ENCODE measurements around the gene TSPO2. TPM values are rescaled to one million over a fixed set of nuclear protein-coding genes. Genes with fewer than 3 reads are reported as not detected.

The TSPO2 gene
- total RNA-seq, 1 donor from 2014 or later, result not detected

DNA sequence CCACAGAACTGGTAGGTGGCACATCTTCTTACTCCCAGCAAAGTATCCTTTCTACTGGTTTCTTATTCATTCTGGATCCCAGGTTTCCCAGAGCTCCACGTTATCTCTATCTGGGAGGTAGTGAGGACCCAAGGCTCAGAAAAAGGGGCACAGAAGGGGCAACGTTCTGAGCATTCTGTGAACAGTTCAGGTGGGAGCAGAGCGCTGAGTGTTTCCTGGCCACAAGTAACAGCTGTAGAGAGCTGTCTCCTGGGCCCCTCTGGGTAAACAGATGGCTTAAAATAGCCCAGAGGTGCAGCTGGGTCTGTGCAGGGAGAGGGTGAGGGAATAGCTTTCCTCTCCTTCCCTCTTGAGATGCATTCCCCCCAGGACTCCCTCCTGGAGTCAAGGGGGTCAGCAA lies 12.9 kb downstream of the TSPO2 start:
- no peaks in the 10 kb centered on the region for H3K9me3 ChIP-seq (ENCODE audit: low read depth)
- no peak overlapping the region for H3K9ac ChIP-seq
- H2AFZ ChIP-seq (replicated peaks), result no peak overlapping the region
- Mint-ChIP-seq H3K27ac (no peak overlapping the region), H3K4me1 (peaks cover 3% of the 10 kb centered on the region), H3K27me3 (ENCODE audit: insufficient read depth, low read depth) (peaks cover 2% of the 10 kb centered on the region), H3K9me3 (no peaks in the 10 kb centered on the region), H3K4me3 (no peak overlapping the region), H3K36me3 (peaks cover 5% of the 10 kb centered on the region)
- no peaks in the 10 kb centered on the region for H4K20me1 ChIP-seq (ENCODE audit: low read depth)
- H3K27ac ChIP-seq, result no peak overlapping the region
- no peak overlapping the region for H3K4me2 ChIP-seq
- H3K4me1 ChIP-seq, result peaks cover 8% of the 10 kb centered on the region
- no peaks in the 10 kb centered on the region for H3K27me3 ChIP-seq
- H3K79me2 ChIP-seq (ENCODE audit: low read depth), result no peaks in the 10 kb centered on the region
- TF ChIP-seq EZH2phosphoT487 (IDR thresholded peaks at IDR 0.05), result no peak
- TF ChIP-seq, protein P1, sequence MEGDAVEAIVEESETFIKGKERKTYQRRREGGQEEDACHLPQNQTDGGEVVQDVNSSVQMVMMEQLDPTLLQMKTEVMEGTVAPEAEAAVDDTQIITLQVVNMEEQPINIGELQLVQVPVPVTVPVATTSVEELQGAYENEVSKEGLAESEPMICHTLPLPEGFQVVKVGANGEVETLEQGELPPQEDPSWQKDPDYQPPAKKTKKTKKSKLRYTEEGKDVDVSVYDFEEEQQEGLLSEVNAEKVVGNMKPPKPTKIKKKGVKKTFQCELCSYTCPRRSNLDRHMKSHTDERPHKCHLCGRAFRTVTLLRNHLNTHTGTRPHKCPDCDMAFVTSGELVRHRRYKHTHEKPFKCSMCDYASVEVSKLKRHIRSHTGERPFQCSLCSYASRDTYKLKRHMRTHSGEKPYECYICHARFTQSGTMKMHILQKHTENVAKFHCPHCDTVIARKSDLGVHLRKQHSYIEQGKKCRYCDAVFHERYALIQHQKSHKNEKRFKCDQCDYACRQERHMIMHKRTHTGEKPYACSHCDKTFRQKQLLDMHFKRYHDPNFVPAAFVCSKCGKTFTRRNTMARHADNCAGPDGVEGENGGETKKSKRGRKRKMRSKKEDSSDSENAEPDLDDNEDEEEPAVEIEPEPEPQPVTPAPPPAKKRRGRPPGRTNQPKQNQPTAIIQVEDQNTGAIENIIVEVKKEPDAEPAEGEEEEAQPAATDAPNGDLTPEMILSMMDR (IDR thresholded peaks at IDR 0.05), result no peak
- TF ChIP-seq EZH2 (IDR thresholded peaks at IDR 0.05), result no peak
- H3K36me3 ChIP-seq, result no peaks in the 10 kb centered on the region
- DNase-seq (ENCODE audit: low spot score), result no peak
- no peak overlapping the region for H3K4me3 ChIP-seq
- no peaks in the 10 kb centered on the region for H3F3A ChIP-seq (ENCODE audit: low read depth)

DNA sequence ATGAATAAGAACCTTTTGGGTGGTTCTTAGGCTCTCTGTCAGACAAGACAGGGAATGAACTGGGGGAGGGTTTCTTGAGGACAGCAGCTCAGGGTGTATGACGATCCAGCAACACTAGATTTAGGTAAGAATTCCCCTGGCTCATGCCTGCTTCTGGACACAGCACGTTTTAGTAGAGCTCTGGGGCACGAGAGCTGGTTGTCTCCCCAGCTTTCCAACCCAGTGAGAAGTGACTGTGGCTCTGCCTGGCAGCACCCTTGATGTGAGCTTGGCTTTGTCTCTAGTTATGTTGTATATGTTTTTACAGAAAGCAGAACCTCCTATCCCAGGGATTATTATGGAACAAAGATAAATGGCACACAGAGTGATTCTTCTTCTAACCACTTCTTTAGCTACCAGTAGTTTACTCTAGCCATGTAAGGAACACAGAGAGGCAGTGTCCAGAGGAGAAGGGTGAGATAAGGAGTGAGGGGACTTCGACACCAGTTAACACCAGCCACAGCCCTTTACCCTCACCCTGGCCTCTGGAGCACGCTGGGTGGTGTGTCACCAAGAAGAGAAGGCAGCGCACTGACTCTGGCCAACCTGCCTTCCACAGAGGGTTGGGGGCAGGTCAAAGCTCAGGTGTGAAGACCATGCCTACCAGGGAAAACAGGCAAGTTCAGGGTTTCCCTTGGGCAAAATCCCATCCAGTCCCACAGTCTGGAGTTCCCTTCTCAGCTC lies 14.7 kb downstream of the TSPO2 start:
- H3K27me3 Mint-ChIP-seq (ENCODE audit: insufficient read depth, low read depth), result peaks cover 2% of the 10 kb centered on the region
- Histone ChIP-seq H3F3A (ENCODE audit: low read depth) (no peaks in the 10 kb centered on the region), H3K9ac (no peak overlapping the region), H4K20me1 (ENCODE audit: low read depth) (no peaks in the 10 kb centered on the region), H3K4me1 (peaks cover 8% of the 10 kb centered on the region), H3K27ac (no peak overlapping the region), H3K36me3 (no peaks in the 10 kb centered on the region), H3K9me3 (ENCODE audit: low read depth) (no peaks in the 10 kb centered on the region), H3K4me3 (no peak overlapping the region), H3K27me3 (no peaks in the 10 kb centered on the region), H2AFZ (replicated peaks) (no peak overlapping the region), H3K4me2 (no peak overlapping the region), H3K79me2 (ENCODE audit: low read depth) (no peaks in the 10 kb centered on the region)
- no peak for DNase-seq (ENCODE audit: low spot score)
- peaks cover 3% of the 10 kb centered on the region for H3K4me1 Mint-ChIP-seq
- TF ChIP-seq EZH2 (IDR thresholded peaks at IDR 0.05) (no peak), EZH2phosphoT487 (IDR thresholded peaks at IDR 0.05) (no peak)
- TF ChIP-seq, protein P1 (IDR thresholded peaks at IDR 0.05), result no peak
- H3K36me3 Mint-ChIP-seq, result peaks cover 14% of the 10 kb centered on the region
- no peak overlapping the region for H3K27ac Mint-ChIP-seq
- no peak overlapping the region for H3K4me3 Mint-ChIP-seq
- H3K9me3 Mint-ChIP-seq, result no peaks in the 10 kb centered on the region

DNA sequence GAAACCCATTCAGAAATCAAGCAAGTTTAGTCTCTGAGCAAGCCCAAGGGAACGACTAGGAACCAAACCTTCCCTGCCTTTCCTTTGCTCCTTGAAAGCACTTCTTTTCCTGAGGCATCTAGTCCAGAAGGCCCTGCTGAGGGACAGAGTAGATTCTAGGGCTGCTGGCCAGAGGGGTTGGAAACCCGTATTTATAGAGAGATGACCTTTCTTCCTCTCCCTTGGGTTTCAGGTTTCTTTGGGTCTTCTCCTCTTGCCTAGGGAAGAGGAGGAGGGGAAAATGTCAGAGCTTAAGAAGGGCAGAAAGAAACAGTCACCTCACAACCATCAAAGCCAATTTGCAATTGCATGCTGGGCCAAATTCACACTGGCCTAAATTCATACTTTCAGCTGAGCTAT lies 16.5 kb downstream of the TSPO2 start:
- Mint-ChIP-seq H3K27ac (no peak overlapping the region), H3K27me3 (ENCODE audit: insufficient read depth, low read depth) (peaks cover 2% of the 10 kb centered on the region), H3K4me3 (no peak overlapping the region), H3K36me3 (peaks cover 19% of the 10 kb centered on the region), H3K9me3 (no peaks in the 10 kb centered on the region), H3K4me1 (no peaks in the 10 kb centered on the region)
- Histone ChIP-seq H3K4me3 (no peak overlapping the region), H3K79me2 (ENCODE audit: low read depth) (no peaks in the 10 kb centered on the region), H2AFZ (replicated peaks) (no peak overlapping the region), H3K9ac (no peak overlapping the region), H3F3A (ENCODE audit: low read depth) (no peaks in the 10 kb centered on the region), H3K4me1 (no peaks in the 10 kb centered on the region), H4K20me1 (ENCODE audit: low read depth) (no peaks in the 10 kb centered on the region), H3K27ac (no peak overlapping the region), H3K27me3 (no peaks in the 10 kb centered on the region), H3K36me3 (no peaks in the 10 kb centered on the region), H3K9me3 (ENCODE audit: low read depth) (no peaks in the 10 kb centered on the region), H3K4me2 (no peak overlapping the region)
- no peak for TF ChIP-seq EZH2phosphoT487 (IDR thresholded peaks at IDR 0.05)
- TF ChIP-seq EZH2 (IDR thresholded peaks at IDR 0.05), result no peak
- TF ChIP-seq, protein P1 (IDR thresholded peaks at IDR 0.05), result no peak
- DNase-seq (ENCODE audit: low spot score), result no peak

All from neural progenitor cell (in vitro differentiated cells).